ENCODE results near the gene REEP3. TPM values are rescaled to one million over a fixed set of nuclear protein-coding genes. Genes with fewer than 3 reads are reported as not detected.

The REEP3 gene
- total RNA-seq, 1 experiment from 2014 or later = 51.8 TPM

- TF ChIP-seq, protein P1, sequence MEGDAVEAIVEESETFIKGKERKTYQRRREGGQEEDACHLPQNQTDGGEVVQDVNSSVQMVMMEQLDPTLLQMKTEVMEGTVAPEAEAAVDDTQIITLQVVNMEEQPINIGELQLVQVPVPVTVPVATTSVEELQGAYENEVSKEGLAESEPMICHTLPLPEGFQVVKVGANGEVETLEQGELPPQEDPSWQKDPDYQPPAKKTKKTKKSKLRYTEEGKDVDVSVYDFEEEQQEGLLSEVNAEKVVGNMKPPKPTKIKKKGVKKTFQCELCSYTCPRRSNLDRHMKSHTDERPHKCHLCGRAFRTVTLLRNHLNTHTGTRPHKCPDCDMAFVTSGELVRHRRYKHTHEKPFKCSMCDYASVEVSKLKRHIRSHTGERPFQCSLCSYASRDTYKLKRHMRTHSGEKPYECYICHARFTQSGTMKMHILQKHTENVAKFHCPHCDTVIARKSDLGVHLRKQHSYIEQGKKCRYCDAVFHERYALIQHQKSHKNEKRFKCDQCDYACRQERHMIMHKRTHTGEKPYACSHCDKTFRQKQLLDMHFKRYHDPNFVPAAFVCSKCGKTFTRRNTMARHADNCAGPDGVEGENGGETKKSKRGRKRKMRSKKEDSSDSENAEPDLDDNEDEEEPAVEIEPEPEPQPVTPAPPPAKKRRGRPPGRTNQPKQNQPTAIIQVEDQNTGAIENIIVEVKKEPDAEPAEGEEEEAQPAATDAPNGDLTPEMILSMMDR (IDR thresholded peaks at IDR 0.05; ENCODE audit: unreplicated experiment) = no peak
- Mint-ChIP-seq H3K9me3 (ENCODE audit: unreplicated experiment) (no peaks in the 10 kb centered on the region), H3K27ac (ENCODE audit: low read depth, unreplicated experiment) (no peak overlapping the region), H3K4me3 (ENCODE audit: unreplicated experiment) (no peak overlapping the region), H3K4me1 (ENCODE audit: insufficient read depth, unreplicated experiment) (peaks cover 36% of the 10 kb centered on the region), H3K36me3 (ENCODE audit: insufficient read depth, unreplicated experiment) (peaks cover 22% of the 10 kb centered on the region), H3K27me3 (ENCODE audit: insufficient read depth, unreplicated experiment) (no peaks in the 10 kb centered on the region)
- intact Hi-C loops (cut with micrococcal nuclease) = no loop called here
- CTCF ChIA-PET = interaction anchor here (0.7 kb wide), 1 partner anchor 280 kb away, joined by 3 read pairs; no protein-coding TSS in a partner anchor
- BruUV-seq (replicated peaks) = no TSS peak
- DNase-seq (ENCODE audit: unreplicated experiment) = no peak
- POLR2A ChIA-PET = interaction anchor here (1.2 to 7.3 kb wide), 4 partner anchors 9 to 280 kb away, joined by 4 to 58 read pairs (median 4); no protein-coding TSS in a partner anchor
Measured at GRCh38 chr10:63548860-63549259, 27.7 kb downstream of the REEP3 start.

DNA sequence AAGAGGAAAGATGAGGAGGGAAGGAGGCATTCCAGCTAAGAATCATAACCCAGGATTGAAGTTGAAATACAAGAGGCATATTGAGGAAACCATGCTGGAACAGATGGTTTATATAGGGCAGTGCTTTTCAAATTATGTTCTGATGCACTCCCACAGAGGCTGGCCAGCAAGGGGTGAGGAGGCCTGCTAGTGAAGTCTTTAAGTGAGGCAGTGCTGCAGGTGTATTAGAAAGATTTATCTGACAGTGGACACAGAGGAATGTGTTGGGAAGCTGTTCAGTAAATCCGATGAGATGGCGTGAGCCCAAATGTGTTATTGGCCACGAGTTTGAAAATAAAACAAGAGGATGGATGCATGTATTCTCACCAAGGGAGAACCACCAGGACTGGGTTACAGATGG lies 28.6 kb downstream of the REEP3 start:
- Mint-ChIP-seq H3K27me3 (ENCODE audit: insufficient read depth, unreplicated experiment) (no peaks in the 10 kb centered on the region), H3K36me3 (ENCODE audit: insufficient read depth, unreplicated experiment) (peaks cover 22% of the 10 kb centered on the region), H3K4me1 (ENCODE audit: insufficient read depth, unreplicated experiment) (peaks cover 37% of the 10 kb centered on the region), H3K9me3 (ENCODE audit: unreplicated experiment) (no peaks in the 10 kb centered on the region), H3K4me3 (ENCODE audit: unreplicated experiment) (no peak overlapping the region), H3K27ac (ENCODE audit: low read depth, unreplicated experiment) (peak overlapping the region; percentile 90)
- POLR2A ChIA-PET = interaction anchor here (0.5 to 7.3 kb wide), 7 partner anchors 10 to 281 kb away, joined by 3 to 58 read pairs (median 4); partner anchors contain the start of gene REEP3
- intact Hi-C loops (cut with micrococcal nuclease) = no loop called here
- TF ChIP-seq, protein P1 (IDR thresholded peaks at IDR 0.05; ENCODE audit: unreplicated experiment) = no peak
- DNase-seq (ENCODE audit: unreplicated experiment) = no peak
- no TSS peak for BruUV-seq (replicated peaks)
- CTCF ChIA-PET = interaction anchor here (0.6 kb wide), 1 partner anchor 138 kb away, joined by 5 read pairs; no protein-coding TSS in a partner anchor

DNA sequence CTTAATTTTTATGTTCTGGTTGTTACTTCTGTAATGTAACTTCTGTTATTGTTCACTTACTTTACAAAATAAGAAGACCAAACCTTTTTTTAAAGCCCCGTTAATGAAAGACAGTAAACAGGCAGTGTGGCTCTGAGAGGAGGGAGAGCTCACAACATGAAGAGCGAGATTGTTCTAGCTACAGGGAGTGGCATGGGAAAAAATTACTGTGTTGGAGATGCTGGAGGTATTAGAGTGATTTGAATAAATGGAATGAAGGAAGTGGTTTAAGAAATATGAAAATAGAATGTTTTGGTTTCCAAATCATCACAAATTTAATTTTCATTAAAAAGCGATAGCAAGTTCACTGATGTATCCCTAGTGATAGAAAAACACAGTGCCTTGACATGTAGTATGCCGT lies 31.8 kb downstream of the REEP3 start:
- ChIA-PET CTCF (interaction anchor here (0.6 to 1.5 kb wide), 4 partner anchors 31 to 167 kb away, joined by 3 to 5 read pairs (median 4); no protein-coding TSS in a partner anchor), POLR2A (interaction anchor here (0.6 to 7.3 kb wide), 23 partner anchors 9 to 469 kb away, joined by 3 to 71 read pairs (median 5); partner anchors contain the start of genes JMJD1C and REEP3)
- H3K27me3 Mint-ChIP-seq (ENCODE audit: insufficient read depth, unreplicated experiment) = no peaks in the 10 kb centered on the region
- peak overlapping the region; percentile 56 for H3K4me3 Mint-ChIP-seq (ENCODE audit: unreplicated experiment)
- TF ChIP-seq, protein P1 (IDR thresholded peaks at IDR 0.05; ENCODE audit: unreplicated experiment) = no peak
- peak overlapping the region; percentile 90 for H3K27ac Mint-ChIP-seq (ENCODE audit: low read depth, unreplicated experiment)
- intact Hi-C loops (cut with micrococcal nuclease) = no loop called here
- peaks cover 13% of the 10 kb centered on the region for H3K36me3 Mint-ChIP-seq (ENCODE audit: insufficient read depth, unreplicated experiment)
- no TSS peak for BruUV-seq (replicated peaks)
- H3K4me1 Mint-ChIP-seq (ENCODE audit: insufficient read depth, unreplicated experiment) = peaks cover 45% of the 10 kb centered on the region
- H3K9me3 Mint-ChIP-seq (ENCODE audit: unreplicated experiment) = no peaks in the 10 kb centered on the region
- peak; percentile 57 for DNase-seq (ENCODE audit: unreplicated experiment)

- POLR2A ChIA-PET = interaction anchor here (0.8 to 7.3 kb wide), 22 partner anchors 9 to 438 kb away, joined by 3 to 71 read pairs (median 4); partner anchors contain the start of genes JMJD1C and REEP3
Measured at GRCh38 chr10:63553473-63553872, 32.3 kb downstream of the REEP3 start.

More at GRCh38 chr10:63553473-63553872, 32.3 kb downstream of the REEP3 start:
- no TSS peak for BruUV-seq (replicated peaks)
- DNase-seq (ENCODE audit: unreplicated experiment) = peak; percentile 45
- Mint-ChIP-seq H3K4me1 (ENCODE audit: insufficient read depth, unreplicated experiment) (peaks cover 45% of the 10 kb centered on the region), H3K9me3 (ENCODE audit: unreplicated experiment) (no peaks in the 10 kb centered on the region), H3K27ac (ENCODE audit: low read depth, unreplicated experiment) (peak overlapping the region; percentile 90), H3K27me3 (ENCODE audit: insufficient read depth, unreplicated experiment) (no peaks in the 10 kb centered on the region), H3K36me3 (ENCODE audit: insufficient read depth, unreplicated experiment) (peaks cover 13% of the 10 kb centered on the region), H3K4me3 (ENCODE audit: unreplicated experiment) (peak overlapping the region; percentile 56)
- TF ChIP-seq, protein P1 (IDR thresholded peaks at IDR 0.05; ENCODE audit: unreplicated experiment) = no peak
- intact Hi-C loops (cut with micrococcal nuclease) = no loop called here
- CTCF ChIA-PET = interaction anchor here (0.6 to 1.5 kb wide), 4 partner anchors 31 to 167 kb away, joined by 3 to 5 read pairs (median 4); no protein-coding TSS in a partner anchor
